Skeletal muscle tissue (tissue), 4 donors: ENCODE results near the gene SNX14. TPM values are rescaled to one million over a fixed set of nuclear protein-coding genes. Genes with fewer than 3 reads are reported as not detected.
A peak's percentile ranks its signal among the peaks of the same experiment; 100 is the strongest.

ENCODE experiments used
- H3K27ac ChIP-seq: one replicate; pipeline ENCODE4 v1.7.0; 2013; ENCODE audit warnings: mild to moderate bottlenecking, low read depth, low read length, inconsistent platforms
- H3K27me3 ChIP-seq, 3 donors: one replicate each; pipeline ENCODE4 v1.7.0; 2013; ENCODE audit warnings: low read length in 3 of 3; ENCODE audit not compliant: control insufficient read depth in 3 of 3, insufficient read depth in 3 of 3
- H3K36me3 ChIP-seq, 3 donors: one replicate each; pipeline ENCODE4 v1.7.0; 2013; ENCODE audit warnings: low read length in 3 of 3; ENCODE audit not compliant: control insufficient read depth in 3 of 3, insufficient read depth in 3 of 3
- H3K4me1 ChIP-seq, 3 donors: one replicate each; pipeline ENCODE4 v1.7.0; 2013; ENCODE audit warnings: low read length in 3 of 3, mild to moderate bottlenecking in 3 of 3; ENCODE audit not compliant: control insufficient read depth in 3 of 3, insufficient read depth in 3 of 3
- H3K4me3 ChIP-seq, 3 donors: one replicate each; pipeline ENCODE4 v1.7.0; 2013; ENCODE audit warnings: low read length in 3 of 3
- H3K9ac ChIP-seq, 3 donors: one replicate each; pipeline ENCODE4 v1.7.0; 2013; ENCODE audit warnings: low read length in 3 of 3, mild to moderate bottlenecking in 3 of 3, moderate library complexity in 2 of 3, low read depth in 1 of 3
- H3K9me3 ChIP-seq, 3 donors: one replicate each; pipeline ENCODE4 v1.7.0; 2013; ENCODE audit warnings: low read length in 3 of 3; ENCODE audit not compliant: control insufficient read depth in 3 of 3
- total RNA-seq: library from RNA; depleted of rRNA; stranded (reverse); fragments of >200 nt; gene quantifications from one replicate; pipeline ENCODE4 v1.2.3, GENCODE V29; 2014
- donor health status: Osteomylitis.

The SNX14 gene
- total RNA-seq, 1 donor from 2014 or later = 117 TPM

DNA sequence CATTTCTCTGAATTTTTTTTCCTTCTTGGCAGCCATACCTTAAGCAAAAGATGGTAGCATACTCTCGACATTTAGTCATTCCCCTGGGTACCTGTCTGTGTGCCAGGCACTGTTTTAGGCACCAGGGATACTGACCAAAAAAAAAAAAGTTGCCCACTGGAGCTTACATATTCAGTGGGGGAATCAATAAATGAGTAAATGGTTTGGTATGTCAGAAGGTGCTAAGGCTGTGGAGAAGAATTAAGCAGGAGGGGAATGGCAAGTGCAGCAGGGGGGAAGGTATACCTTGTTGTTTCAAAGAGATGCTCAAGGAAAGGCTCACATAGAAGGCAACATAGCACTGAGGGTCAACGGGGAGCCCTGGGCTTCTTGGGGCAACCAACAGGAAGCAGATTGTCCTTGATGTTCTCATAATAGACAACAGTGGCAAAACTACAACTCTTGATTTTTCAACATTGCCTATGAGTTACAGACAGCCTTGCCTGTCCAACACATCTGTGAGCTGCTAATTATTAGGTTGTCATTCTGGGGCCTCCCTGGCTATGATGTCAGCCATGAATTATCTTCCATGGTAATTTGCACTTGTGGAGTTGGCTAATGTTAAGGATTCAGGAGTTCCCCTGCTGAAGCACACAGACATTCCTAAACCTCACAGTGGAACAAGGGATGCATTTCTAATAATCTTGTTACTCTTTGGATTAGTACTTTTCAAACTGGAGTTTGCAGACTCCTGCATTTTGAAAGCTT lies 124.2 kb downstream of the SNX14 start:
- H3K9me3 ChIP-seq = no peaks in the 10 kb centered on the region
- no peak overlapping the region for H3K27ac ChIP-seq
- H3K27me3 ChIP-seq = no peaks in the 10 kb centered on the region
- no peak overlapping the region for H3K9ac ChIP-seq
- peaks cover 0 to 5% (median 4%) of the 10 kb centered on the region in 3 donors for H3K4me1 ChIP-seq
- no peaks in the 10 kb centered on the region for H3K36me3 ChIP-seq
- no peak overlapping the region for H3K4me3 ChIP-seq

DNA sequence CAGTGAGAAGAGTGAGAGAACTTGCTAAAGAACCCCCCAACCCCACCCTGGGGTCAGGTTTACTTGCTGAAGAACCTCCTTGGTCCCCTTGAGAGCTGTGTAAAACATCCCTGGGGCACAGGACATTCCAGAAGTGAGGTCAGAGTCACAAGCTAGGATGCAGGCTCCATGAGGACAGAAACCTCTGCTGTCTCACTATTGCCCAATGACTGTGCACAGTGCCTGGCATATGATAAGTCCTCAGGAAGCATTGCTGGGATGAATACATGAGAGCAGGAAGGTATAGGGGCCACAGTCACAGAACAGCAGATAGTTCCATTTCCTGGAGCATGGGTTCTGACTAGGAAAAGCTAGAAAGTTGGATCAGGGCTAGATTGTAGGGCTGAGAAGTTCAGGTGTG lies 125.3 kb downstream of the SNX14 start:
- peaks cover 0 to 6% (median 5%) of the 10 kb centered on the region in 3 donors for H3K4me1 ChIP-seq
- no peak overlapping the region for H3K4me3 ChIP-seq
- no peak overlapping the region for H3K27ac ChIP-seq
- no peak overlapping the region for H3K9ac ChIP-seq
- H3K9me3 ChIP-seq = no peaks in the 10 kb centered on the region
- H3K27me3 ChIP-seq = no peaks in the 10 kb centered on the region
- H3K36me3 ChIP-seq = no peaks in the 10 kb centered on the region

DNA sequence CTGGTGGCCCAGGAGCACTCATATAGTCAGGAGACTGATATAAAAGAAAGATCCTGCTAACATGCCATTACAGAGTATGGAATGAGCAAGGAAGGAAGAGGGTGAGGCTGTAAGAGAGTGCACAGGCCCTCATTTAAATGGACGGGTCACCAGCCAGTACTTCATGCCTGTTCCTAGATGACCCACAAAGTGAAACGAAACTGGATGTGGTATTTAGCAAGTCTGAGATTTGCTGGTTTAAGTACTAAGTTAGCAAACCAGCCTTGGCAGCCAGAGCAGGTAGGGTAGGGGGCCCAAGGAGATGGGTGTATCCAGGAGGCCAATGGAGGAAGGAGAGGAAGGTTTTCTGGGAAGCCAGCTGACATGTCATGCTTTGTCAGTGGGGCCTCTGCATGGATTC lies 127.9 kb downstream of the SNX14 start:
- H3K36me3 ChIP-seq = no peaks in the 10 kb centered on the region
- no peak overlapping the region for H3K9ac ChIP-seq
- peaks cover 5 to 18% (median 13%) of the 10 kb centered on the region in 3 donors for H3K4me1 ChIP-seq
- no peak overlapping the region for H3K27ac ChIP-seq
- no peaks in the 10 kb centered on the region for H3K27me3 ChIP-seq
- no peak overlapping the region for H3K4me3 ChIP-seq
- no peaks in the 10 kb centered on the region for H3K9me3 ChIP-seq

GRCh38 chr6:85464722-85465150 lies 128.9 kb downstream of the SNX14 start:
- Histone ChIP-seq H3K9me3 (no peaks in the 10 kb centered on the region), H3K27me3 (no peaks in the 10 kb centered on the region), H3K9ac (no peak overlapping the region), H3K4me3 (no peak overlapping the region), H3K36me3 (no peaks in the 10 kb centered on the region), H3K27ac (no peak overlapping the region), H3K4me1 (peaks cover 6 to 21% (median 13%) of the 10 kb centered on the region in 3 donors)

DNA sequence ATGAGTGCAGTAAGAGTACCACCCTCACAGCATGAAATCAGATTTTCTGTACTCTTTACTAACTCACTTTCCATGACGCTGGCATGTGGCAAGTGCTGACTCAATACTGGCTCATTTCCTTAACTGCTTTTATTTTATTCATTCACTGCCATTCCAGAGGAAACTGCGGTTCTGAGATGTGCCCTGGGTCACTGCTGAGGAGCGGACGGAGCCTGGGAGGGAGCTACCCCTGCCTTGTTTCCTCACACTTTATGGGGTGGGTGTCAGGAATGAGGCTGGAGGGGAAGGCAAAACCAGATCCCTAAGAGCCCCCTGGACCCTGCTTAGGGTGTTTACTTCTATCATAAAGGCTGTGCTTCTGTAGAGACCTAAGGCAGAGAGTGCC lies 129.4 kb downstream of the SNX14 start:
- H3K9me3 ChIP-seq = no peaks in the 10 kb centered on the region
- no peak overlapping the region for H3K27ac ChIP-seq
- no peak overlapping the region for H3K9ac ChIP-seq
- H3K4me1 ChIP-seq = peaks cover 6 to 21% (median 13%) of the 10 kb centered on the region in 3 donors
- no peak overlapping the region for H3K4me3 ChIP-seq
- H3K36me3 ChIP-seq = no peaks in the 10 kb centered on the region
- H3K27me3 ChIP-seq = no peaks in the 10 kb centered on the region

DNA sequence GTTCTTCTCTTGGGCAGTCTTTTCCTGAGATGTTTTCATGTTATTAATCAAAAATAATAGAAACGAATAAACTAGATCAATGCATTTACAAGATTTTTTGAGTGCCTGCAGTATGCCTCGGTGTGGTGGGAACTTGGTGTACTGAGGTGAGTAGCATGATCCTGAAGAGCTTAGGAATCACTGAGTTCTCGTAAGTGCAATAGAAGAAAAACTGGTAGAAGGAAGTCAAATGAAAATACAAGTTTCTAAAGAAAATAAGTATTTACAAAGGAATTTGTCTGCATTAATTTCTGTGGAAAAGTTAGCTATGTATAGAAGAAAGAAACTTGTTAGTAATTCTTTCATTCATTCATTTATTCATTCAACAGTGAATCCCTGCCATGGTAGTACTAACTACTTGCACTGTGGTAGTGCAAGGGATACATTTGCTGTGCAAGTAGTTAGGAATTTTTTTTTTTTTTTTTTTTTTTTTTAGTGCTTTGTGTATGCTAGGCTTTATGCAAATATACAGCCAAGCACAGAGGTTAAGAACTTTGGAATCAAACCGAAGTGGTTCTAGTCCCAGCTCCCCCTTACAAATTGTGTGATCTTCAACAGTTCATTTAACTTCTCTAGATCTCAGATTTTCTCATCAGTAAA lies 129.9 kb downstream of the SNX14 start:
- Histone ChIP-seq H3K27ac (no peak overlapping the region), H3K27me3 (no peaks in the 10 kb centered on the region), H3K9me3 (no peaks in the 10 kb centered on the region), H3K36me3 (no peaks in the 10 kb centered on the region), H3K4me3 (no peak overlapping the region), H3K4me1 (peaks cover 8 to 24% (median 13%) of the 10 kb centered on the region in 3 donors), H3K9ac (no peak overlapping the region)

GRCh38 chr6:85462673-85463072 lies 131.0 kb downstream of the SNX14 start:
- H3K27me3 ChIP-seq = no peaks in the 10 kb centered on the region
- H3K4me3 ChIP-seq = no peak overlapping the region
- H3K27ac ChIP-seq = no peak overlapping the region
- no peaks in the 10 kb centered on the region for H3K36me3 ChIP-seq
- no peak overlapping the region for H3K9ac ChIP-seq
- peaks cover 10 to 26% (median 13%) of the 10 kb centered on the region in 3 donors for H3K4me1 ChIP-seq
- no peaks in the 10 kb centered on the region for H3K9me3 ChIP-seq

DNA sequence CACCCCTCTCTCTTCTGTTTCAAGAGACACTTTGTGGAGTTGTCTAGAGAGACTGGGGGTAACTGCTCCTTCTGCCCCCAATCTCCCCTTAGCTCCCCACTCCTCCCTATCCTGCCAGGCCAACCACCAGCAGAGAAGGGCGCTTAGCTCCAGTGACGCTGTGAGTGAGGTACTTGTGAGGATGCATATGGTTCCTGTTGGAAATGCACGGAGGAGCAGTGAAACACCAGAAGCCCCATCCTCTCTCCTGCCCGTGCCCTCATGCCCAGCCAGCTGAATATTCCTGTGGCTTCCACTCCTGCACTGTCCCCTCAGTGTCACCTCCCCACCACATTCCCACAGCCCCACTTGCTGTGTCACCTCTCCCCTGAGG lies 131.9 kb downstream of the SNX14 start:
- peaks cover 10 to 26% (median 13%) of the 10 kb centered on the region in 3 donors for H3K4me1 ChIP-seq
- no peaks in the 10 kb centered on the region for H3K9me3 ChIP-seq
- H3K9ac ChIP-seq = no peak overlapping the region
- no peak overlapping the region for H3K4me3 ChIP-seq
- peak overlapping the region; percentile 38 for H3K27ac ChIP-seq
- H3K36me3 ChIP-seq = no peaks in the 10 kb centered on the region
- no peaks in the 10 kb centered on the region for H3K27me3 ChIP-seq

DNA sequence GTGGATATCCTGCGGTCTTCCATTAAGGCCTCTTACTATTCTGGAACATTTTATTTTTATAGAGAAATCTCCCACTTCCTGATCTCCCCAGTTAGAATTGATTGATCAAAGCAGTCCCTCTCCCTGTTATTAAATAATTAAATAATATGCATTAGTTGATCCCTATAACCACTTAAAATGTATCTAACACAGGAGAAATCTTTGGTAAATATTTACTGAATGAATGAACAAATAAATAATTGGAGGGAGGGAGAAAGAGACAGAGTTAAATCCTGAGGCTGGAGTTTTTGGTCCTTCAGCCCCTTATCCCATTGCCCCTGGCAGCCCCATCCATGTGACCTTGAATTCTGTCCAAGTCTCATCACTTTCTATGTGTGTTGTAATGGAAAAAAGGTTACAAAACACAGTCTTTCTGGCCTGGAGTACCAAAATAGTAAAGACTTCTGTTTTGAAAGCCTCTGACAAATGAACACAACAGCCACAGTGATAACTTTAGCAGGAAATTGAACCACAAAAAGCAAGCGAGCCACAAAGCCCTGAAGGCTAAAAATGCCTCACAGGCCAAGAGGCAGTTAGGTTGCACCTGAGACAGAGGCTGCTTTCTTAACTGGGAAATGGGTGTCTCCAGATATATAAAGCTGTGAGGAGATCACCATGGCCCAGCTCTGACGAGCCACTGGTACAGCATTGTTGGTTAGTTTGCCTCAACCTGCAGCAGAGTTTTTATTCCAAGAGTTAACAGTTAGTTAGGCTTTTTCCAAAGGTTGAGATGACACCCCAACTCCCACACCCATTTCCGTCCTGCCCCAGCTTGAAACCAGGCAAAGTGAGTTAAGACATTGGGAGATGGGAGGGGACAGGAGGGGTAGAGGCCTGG lies 132.5 kb downstream of the SNX14 start:
- Histone ChIP-seq H3K9ac (no peak overlapping the region), H3K9me3 (no peaks in the 10 kb centered on the region), H3K4me3 (no peak overlapping the region), H3K27ac (peak overlapping the region; percentile 38), H3K27me3 (no peaks in the 10 kb centered on the region), H3K4me1 (peaks cover 10 to 26% (median 13%) of the 10 kb centered on the region in 3 donors), H3K36me3 (no peaks in the 10 kb centered on the region)
